Measurements from ENCODE around the gene SLC2A9.

Gene SLC2A9

GRCh38 chr4:9964879-9965278 lies 56.4 kb downstream of the SLC2A9 start:
- DNase-seq: no peak
- TF ChIP-seq GATA1 (IDR thresholded peaks at IDR 0.05; ENCODE audit: low read depth, low read length): no peak
- no peak for TF ChIP-seq POLR2A (IDR thresholded peaks at IDR 0.05; ENCODE audit: low read length)

- no peak for DNase-seq
- TF ChIP-seq GATA1 (IDR thresholded peaks at IDR 0.05; ENCODE audit: low read depth, low read length) (no peak), POLR2A (IDR thresholded peaks at IDR 0.05; ENCODE audit: low read length) (no peak)
Observed at GRCh38 chr4:9963328-9963727, 58.0 kb downstream of the SLC2A9 start.

DNA sequence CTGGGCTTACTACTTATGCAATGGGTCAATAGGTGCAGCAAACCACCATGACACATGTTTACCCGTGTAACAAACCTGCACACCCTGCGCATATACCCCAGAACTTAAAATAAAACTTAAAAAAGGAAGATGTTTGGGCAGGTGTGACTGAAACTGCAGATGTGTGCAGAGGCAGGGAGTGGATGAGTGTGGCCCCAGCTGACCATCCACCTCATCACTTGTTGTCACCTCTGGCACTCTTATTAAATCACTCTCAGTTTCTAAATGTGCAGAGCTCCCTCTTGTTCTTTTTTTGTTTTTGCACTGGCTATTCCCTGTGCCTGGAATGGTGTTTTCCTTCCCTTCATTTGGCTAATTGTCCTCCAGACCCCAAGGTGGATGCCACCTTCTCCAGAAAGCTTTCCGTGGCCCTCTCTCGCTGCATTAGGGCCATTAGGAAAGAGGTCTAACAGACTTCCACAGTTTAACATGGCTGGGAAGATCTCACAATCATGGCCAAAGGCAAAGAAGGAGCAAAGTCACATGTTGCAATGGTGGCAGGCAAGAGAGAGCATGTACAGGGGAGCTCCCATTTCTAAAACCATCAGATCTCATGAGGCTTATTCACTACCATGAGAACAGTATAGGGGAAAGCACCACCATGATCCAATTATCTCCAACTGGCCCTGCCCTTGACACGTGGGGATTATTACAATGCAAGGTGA lies 58.5 kb downstream of the SLC2A9 start:
- no peak for DNase-seq
- no peak for TF ChIP-seq POLR2A (IDR thresholded peaks at IDR 0.05; ENCODE audit: low read length)
- TF ChIP-seq GATA1 (IDR thresholded peaks at IDR 0.05; ENCODE audit: low read depth, low read length): no peak

DNA sequence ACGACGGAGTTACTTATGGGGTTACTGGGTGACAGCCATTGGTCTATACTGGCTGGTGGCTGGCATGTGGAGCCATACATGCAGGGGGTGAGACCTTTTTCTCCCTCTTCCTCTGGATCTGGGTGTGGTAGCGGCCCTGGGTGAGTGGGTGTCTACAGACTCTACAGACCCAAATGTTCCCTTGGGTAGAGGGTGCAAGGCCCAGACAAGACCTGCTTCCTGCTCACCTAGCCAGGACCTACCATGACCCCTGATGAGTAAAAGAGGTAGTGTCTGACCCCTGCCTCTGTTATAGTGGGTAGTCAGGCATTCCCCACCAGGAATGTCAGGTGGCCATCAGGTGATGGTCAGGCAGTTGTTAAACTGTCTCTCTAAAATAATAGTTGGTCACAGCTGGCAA lies 66.8 kb downstream of the SLC2A9 start:
- DNase-seq: no peak
- no peak for TF ChIP-seq GATA1 (IDR thresholded peaks at IDR 0.05; ENCODE audit: low read depth, low read length)
- TF ChIP-seq POLR2A (IDR thresholded peaks at IDR 0.05; ENCODE audit: low read length): no peak

DNA sequence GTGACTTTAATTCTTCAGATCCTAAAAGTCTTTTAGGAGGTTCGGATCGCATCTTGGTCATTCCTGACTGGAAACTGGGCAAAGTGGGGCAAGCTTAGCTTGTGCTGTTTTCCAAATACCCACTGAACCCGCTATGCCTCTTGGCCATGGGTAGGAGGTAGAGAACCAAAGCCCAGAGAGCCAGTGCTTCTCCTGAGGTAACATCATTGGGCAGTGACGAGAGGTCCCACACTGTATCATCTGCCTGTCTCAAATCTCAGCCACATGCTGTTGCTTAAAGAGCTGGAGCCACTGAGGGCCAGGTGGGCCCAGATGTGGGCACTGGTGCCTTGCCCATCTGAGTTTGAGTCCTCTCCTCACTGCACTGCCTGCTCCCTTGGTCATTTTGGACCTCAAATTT lies 68.2 kb downstream of the SLC2A9 start:
- DNase-seq: no peak

GRCh38 chr4:9952415-9952950 lies 68.8 kb downstream of the SLC2A9 start:
- DNase-seq: no peak
- no peak for TF ChIP-seq POLR2A (IDR thresholded peaks at IDR 0.05; ENCODE audit: low read length)
- no peak for TF ChIP-seq GATA1 (IDR thresholded peaks at IDR 0.05; ENCODE audit: low read depth, low read length)

More for the DNA sequence above, 68.2 kb downstream of the SLC2A9 start:
- TF ChIP-seq GATA1 (IDR thresholded peaks at IDR 0.05; ENCODE audit: low read depth, low read length): no peak
- TF ChIP-seq POLR2A (IDR thresholded peaks at IDR 0.05; ENCODE audit: low read length): no peak

GRCh38 chr4:9949573-9949972 lies 71.7 kb downstream of the SLC2A9 start:
- no peak for DNase-seq
- TF ChIP-seq POLR2A (IDR thresholded peaks at IDR 0.05; ENCODE audit: low read length) (no peak), GATA1 (IDR thresholded peaks at IDR 0.05; ENCODE audit: low read depth, low read length) (no peak)

DNA sequence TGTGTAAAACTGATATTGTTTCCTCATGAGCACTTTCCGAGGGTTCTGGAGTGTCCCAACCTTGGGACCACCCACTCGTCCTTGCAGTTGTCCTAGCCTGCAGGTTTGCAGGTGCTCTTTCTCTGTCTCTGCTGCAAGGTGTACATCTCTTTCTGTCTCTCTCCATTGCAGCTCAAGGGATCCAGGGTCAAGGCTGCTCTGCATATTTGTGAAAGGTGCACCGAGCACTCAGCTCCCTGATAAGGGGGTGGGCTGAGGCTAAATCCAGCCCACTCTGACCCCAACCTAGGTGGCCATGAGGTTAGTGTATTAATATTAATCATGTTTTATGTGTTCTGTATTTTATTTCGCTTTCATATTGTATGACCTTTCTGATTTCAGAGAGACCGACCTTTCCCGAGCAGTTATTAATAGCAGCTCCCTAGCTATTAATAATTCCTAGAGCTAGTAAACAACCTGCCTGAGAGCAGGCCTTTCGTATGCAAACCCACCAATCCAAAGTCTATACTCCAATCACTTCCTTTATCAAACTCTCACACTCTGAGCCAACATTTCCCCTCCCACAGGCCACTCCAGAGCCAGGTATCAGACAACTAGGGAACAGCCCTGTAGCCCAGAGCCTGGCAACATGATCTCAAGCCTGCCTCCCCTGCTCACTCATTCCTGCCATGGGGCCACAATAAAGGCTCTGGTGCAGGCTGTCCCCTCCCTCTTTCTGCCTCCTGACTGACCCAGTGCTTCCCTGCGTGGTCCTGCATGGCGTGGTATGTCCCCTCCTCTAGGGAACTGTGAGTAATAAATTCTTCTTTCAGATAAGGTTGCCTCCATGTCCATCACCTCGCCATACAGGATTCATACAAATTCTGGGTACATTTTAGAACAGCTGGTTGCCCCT lies 73.9 kb downstream of the SLC2A9 start:
- no peak for TF ChIP-seq POLR2A (IDR thresholded peaks at IDR 0.05; ENCODE audit: low read length)
- no peak for TF ChIP-seq GATA1 (IDR thresholded peaks at IDR 0.05; ENCODE audit: low read depth, low read length)
- DNase-seq: no peak

- no peak for TF ChIP-seq POLR2A (IDR thresholded peaks at IDR 0.05; ENCODE audit: low read length)
Observed at GRCh38 chr4:9946170-9946569, 75.1 kb downstream of the SLC2A9 start.

GRCh38 chr4:9944431-9945425 lies 76.6 kb downstream of the SLC2A9 start:
- no peak for DNase-seq
- TF ChIP-seq POLR2A (IDR thresholded peaks at IDR 0.05; ENCODE audit: low read length) (no peak), GATA1 (IDR thresholded peaks at IDR 0.05; ENCODE audit: low read depth, low read length) (no peak)

More at GRCh38 chr4:9946170-9946569, 75.1 kb downstream of the SLC2A9 start:
- no peak for DNase-seq

DNA sequence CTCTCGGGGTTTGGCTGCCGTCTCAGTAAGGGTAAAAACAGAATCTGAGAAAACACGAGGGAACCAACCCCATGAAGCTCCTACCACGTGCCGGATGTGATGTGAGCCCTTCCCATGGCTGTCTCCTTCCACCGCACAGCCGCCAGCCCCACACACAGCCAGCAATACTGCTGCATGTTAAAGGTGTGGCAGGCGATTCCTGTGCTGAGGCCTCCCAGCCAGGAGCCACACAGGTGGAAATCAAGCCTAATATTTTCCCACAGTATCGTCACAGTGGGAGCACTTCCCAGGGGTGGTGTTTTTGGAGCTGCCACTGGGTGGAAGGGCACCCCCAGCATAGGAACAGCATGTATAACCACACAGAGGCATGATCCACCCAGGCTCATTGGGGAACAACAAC lies 77.5 kb downstream of the SLC2A9 start:
- no peak for TF ChIP-seq GATA1 (IDR thresholded peaks at IDR 0.05; ENCODE audit: low read depth, low read length)
- no peak for TF ChIP-seq POLR2A (IDR thresholded peaks at IDR 0.05; ENCODE audit: low read length)
- no peak for DNase-seq

DNA sequence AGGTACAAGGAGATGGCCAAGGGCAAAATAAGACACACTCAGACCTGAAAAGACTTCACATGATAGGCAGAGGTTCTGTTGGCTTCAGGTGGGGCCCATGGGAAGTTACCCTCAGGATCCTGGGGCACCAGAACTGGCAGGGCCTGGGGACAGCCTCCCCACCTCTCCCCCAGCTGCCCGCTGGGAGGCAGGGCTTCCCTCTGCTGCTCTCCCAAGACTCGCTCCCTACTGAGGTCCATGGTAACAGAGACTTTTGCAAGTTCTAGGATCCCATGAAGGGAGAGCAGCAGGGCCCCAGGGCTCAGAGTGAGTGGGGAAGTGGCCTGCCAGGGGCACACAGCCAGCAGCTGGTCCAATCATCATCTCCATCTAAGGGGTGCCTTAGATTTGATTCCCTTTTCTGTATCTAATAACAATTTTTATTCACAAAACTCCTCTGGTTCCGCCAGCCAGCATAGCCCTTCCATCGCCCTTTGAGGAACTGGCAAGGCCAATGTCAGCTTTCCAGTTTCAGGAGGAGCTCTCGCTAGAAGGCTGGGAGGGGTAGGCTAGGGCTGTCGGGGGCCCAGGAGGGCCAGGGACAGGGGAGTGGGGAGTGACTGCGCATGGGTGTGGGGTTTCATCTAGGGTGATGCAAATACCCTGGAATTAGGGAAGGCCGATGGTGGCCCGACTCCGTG lies 78.2 kb downstream of the SLC2A9 start:
- TF ChIP-seq GATA1 (IDR thresholded peaks at IDR 0.05; ENCODE audit: low read depth, low read length): no peak
- no peak for TF ChIP-seq POLR2A (IDR thresholded peaks at IDR 0.05; ENCODE audit: low read length)
- no peak for DNase-seq

DNA sequence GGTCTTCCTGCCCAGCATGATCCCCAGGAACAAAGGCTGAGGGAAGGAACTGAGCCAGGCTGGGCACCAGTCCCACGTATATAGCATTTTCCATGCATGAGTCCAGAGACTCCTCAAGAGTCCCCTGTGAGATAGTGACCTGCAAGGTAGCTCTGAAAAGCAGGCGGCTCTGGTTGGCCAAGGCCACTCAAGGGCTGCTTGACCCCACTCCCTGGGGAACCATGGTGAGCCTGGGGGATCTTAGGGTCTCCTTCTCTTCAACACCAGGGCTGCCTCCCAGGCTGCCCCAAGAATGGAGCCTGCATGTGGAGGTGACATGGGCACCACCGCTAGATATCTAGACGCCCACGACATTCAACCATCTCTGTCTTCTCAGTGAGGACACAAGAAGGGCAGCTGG lies 79.2 kb downstream of the SLC2A9 start:
- no peak for DNase-seq
- TF ChIP-seq GATA1 (IDR thresholded peaks at IDR 0.05; ENCODE audit: low read depth, low read length) (no peak), POLR2A (IDR thresholded peaks at IDR 0.05; ENCODE audit: low read length) (no peak)

Measured in erythroblast (primary cell).